DMS 273 treated with DMSO at 0.1 percent for 48 hours (cell line): ENCODE results near the gene SERINC2.
"Not testable (repeated sequence)": the region's sequence is repeated elsewhere in the genome, so short reads cannot be mapped to it uniquely, and the experiment has no call there.

ENCODE experiments used
- DNase-seq: peaks from one replicate; lab custom pipeline; 2025; lab: John Stamatoyannopoulos, UW

SERINC2 gene

DNA sequence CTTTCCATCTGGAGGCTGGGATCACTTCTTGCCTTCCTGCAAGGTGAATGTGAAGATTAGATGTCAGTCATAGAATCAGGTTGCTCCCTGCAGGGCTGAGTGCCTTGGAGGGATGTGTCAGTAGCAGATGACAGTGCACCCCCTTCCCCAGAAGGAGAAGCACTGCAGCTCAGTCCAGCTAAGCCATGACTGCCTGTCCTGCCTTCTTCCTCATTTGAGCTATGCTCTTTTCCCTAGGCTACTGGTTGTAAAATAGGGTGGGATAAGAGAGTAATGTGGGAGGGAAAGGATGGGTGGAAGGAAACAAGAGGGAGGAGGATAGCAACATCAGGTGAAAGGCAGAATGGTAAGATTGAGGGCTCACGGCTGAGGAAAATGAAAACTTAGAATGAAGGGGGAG is 29.0 kb upstream of the SERINC2 start:
- DNase-seq = no peak

DNA sequence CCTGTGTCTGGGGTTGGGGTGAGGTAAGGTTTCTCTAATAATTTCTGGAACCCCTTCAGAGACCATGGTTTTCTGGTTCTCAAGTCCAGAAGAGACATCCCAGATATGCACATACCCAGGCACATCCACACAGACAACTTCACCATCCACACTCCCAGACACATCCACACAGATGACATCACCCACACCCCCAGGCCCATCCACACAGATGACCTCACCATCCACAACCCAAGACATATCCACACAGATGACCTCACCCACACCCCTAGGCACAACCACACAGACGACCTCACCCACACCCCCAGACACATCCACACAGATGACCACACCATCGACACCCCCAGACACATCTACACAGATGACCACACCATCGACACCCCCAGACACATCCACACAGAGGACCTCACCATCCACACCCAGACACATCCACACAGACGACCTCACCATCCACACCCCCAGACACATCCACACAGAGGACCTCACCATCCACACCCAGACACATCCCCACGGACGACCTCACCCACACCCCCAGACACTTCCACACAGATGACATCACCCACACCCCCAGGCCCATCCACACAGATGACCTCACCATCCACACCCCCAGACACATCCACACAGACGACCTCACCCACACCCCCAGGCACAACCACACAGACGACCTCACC is 26.3 kb upstream of the SERINC2 start:
- DNase-seq = not testable (repeated sequence)

DNA sequence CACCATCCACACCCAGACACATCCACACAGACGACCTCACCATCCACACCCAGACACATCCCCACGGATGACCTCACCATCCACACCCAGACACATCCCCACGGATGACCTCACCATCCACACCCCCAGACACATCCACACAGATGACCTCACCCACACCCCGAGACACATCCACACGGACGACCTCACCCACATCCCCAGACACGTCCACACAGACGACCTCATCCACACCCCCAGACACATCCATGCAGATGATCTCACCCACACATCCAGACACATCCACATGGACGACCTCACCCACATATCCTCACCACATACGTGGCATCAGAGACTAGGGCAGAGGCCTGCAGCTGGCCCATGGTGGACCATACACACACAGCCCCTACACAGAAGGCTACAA is 25.4 kb upstream of the SERINC2 start:
- no peak for DNase-seq

DNA sequence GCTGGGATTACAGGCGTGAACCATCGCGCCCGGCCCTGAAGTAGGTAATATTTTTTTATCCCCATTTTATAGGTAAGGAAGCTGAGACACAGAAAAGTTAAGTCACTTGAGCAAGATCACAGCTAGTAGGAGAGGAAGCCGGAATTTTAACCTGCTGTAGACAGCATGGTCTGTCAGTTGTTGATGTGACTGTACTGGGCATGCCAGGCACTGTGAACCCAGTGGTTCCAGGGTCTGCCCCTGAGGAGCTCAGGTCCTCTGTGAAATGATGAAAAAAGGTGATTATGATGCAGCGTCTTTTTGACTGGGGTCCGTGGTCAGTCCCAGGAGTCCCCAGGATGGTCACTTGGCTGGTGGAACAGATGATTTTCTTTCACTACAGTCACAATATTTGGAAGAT is 23.4 kb upstream of the SERINC2 start:
- DNase-seq = no peak

GRCh38 chr1:31390071-31390470 is 22.9 kb upstream of the SERINC2 start:
- DNase-seq = no peak

- DNase-seq = no peak
Observed at GRCh38 chr1:31393463-31393862, 19.6 kb upstream of the SERINC2 start.

GRCh38 chr1:31394584-31395193 is 18.3 kb upstream of the SERINC2 start:
- DNase-seq = peak; percentile 72

DNA sequence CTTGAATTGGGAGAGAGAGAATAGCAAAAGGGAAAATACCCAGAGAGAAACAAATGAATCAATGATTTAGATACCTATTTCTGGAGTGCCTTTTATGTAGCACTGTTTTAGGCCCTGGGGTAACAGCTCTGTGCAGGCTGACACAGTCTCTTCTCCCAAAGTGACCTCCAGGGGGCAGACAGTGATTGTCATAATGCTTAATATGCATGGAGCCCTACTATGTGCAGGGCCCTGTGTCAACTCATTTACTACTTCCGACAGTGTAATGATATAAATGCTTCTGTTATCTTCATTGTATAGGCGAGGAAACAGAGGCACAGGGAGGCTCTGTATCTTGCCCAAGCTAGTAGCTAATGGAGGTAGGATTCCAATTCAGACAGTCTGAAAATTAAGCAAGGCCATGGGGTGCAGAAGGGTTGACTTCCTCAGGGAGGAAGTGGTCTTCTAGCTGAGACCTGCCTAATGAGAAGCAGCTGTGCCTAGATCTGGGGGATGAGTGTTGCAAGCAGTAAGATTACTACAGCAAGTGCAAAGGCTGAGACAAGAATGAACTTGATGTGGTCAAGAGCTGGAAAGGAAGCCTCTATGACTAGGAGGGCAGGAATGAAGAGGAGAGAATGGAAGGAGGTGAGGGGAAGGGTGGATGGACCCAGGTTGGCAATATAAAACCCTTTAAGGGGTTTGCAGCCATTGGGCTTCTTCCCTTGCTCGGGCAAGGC is 16.2 kb upstream of the SERINC2 start:
- no peak for DNase-seq

- DNase-seq = no peak
Observed at GRCh38 chr1:31397360-31398095, 15.5 kb upstream of the SERINC2 start.

GRCh38 chr1:31398246-31398645 is 14.8 kb upstream of the SERINC2 start:
- DNase-seq = no peak

DNA sequence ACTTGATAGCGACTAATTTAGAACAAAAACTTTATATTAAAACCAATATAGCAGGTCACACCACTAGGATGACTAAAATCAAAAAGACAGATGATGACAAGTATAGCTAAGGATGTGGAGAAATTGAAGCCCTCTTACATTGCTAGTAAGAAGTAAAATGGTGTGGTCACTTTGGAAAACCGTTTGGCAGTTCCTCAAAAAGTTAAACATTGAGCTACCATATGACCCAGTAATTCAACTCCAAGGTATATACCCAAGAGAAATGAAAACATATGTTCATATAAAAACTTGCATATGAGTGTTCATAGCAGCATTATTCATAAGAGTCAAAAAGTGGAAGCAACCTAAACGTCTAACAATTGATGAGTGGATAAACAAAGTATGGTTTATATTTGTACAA is 13.0 kb upstream of the SERINC2 start:
- no peak for DNase-seq

- no peak for DNase-seq
Observed at GRCh38 chr1:31400393-31400792, 12.6 kb upstream of the SERINC2 start.

DNA sequence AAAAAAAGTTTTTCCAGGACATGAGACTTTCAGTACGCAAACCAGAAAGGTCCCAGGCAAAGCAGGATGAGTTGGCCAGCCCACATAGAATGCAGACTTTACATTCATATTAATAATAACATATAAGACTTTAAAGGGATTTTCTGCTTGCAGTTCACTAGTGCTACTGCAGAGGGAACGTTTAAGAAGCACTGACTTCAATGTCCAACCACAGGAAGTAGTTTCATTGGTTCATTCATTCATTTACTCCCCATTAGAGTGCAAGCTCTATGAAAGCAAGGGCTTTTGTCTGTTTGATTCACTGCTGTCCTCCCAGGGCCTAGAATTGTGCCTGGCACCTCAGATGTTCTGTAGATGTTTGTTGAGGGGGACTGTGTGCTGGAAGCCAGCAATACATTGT is 11.8 kb upstream of the SERINC2 start:
- DNase-seq = no peak

DNA sequence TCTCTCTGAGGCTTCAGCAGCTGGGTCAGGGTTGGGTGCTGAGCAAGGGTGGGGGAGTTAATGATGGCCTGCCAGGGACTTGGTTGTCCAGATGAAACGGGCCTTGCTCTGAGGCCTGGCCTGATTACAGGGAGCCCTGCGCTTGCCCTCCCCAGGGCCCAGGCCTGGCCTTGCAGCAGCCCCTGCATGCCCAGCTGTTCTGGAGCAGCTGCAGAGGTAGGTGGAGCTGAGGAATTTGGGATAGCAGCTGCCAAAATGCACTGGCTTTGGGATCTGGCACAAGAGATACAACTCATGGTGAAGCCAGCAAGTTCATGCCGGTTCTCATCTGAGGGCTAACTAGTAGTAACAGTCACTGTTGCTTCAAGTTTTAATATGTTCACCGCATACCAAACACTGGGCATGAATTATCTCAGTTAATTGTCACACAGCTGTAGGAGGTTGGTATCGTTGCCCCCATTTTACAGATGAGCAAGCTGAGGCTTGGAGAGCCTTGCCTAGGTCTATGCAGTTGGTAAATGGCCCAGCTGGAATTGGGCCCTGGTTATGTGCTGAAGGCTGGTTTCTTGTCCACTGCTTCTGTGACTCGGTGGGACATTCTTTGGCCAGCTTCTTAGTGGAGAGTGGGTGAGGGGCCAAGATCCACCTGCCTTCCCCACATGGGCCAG is 7.3 kb upstream of the SERINC2 start:
- no peak for DNase-seq

GRCh38 chr1:31407029-31407626 is 5.9 kb upstream of the SERINC2 start:
- no peak for DNase-seq

DNA sequence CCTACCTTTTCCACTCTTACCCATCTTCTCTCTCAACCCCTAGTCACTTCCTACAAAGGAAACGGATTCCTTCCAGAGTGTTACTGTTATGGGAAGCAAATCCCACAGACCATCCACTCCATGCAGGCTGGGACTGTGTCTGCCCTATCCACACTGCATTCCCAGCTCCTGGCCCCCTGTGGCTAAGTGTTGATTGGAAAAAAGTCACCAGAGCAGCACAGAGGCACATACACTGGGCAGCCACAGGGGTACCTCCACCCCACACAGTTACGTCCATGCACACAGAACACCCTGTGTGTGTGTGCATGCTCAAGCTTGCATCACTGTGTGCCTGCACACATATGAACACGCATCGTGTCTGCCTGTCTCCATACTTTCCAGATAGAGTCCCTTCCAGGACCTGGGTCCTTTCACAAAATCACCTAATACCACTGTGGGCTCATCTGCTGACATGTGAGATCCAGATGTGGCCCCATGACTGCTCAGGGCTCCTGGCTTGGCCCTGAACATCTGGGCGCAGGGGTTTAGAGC is 4.2 kb upstream of the SERINC2 start:
- DNase-seq = no peak

DNA sequence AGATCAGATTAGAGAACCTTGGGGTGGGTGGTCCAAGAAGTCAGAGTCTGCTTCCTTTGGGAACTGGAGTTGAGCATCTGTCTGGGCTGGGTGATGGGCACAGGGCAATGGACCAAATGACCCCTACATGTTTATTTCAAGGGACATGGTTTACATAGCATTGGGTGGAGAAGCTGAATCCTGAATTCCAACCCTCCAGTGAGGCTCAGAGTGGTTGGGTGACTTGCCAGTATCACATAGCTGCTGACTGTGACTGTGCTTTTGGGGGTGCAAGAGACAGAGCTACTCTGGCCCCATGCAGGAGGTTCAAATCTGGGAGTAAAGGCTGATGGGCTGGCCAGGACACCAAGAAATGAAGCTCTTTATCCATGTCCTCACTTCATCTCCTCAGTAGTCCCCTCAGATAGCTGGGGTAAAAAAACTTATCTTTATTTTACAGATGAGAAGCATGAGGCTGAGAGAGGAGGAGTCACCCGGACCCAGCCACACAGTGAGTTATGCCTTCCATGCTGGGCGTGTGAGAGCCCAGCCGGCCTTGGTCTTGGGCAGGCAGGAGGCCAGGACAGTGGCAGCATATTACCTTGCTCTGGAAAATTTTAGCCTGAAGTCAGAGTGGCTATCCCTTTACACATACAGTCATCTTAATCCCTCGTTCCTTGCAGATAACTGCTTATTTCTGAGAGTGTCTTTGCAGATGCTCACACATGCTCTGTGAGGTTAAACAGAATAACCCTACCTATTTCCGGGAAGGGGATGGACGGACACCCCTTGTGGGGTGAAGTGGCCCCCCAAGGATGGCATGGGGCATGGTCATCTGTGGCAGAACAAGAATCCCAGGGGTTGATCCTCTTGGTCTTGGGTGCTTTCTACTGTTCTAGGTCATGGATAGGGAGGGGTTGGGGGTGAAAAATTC is 2.8 kb upstream of the SERINC2 start:
- no peak for DNase-seq

- DNase-seq = no peak
Observed at GRCh38 chr1:31410871-31411270, 2.1 kb upstream of the SERINC2 start.

DNA sequence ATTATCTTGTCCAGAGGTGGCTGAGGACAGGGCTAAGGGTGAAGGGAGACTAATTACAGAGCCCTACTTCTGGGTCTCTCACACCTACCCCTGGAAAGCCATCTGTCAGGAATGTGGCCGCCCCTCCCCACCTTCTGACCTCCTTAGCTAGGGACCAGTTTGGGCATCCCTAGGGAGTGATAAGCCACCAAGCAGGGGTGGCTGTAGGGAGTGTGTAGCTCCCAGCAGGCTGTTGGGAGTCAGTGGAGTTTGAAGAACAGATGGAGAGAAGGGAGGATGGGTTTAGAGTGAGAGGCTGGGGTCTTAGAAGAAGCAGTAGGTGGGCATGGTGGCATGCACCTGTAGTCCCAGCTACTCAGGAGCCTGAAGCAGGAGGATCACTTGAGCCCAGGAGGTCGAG is 808 bp upstream of the SERINC2 start:
- DNase-seq = no peak

GRCh38 chr1:31413405-31414001 is 490 bp downstream of the SERINC2 start:
- DNase-seq = no peak
